ENCODE data around the gene SEC14L3. TPM values are rescaled to one million over a fixed set of nuclear protein-coding genes. Genes with fewer than 3 reads are reported as not detected.

The SEC14L3 gene
- total RNA-seq, 1 donor from 2014 or later = 1.8 TPM

DNA sequence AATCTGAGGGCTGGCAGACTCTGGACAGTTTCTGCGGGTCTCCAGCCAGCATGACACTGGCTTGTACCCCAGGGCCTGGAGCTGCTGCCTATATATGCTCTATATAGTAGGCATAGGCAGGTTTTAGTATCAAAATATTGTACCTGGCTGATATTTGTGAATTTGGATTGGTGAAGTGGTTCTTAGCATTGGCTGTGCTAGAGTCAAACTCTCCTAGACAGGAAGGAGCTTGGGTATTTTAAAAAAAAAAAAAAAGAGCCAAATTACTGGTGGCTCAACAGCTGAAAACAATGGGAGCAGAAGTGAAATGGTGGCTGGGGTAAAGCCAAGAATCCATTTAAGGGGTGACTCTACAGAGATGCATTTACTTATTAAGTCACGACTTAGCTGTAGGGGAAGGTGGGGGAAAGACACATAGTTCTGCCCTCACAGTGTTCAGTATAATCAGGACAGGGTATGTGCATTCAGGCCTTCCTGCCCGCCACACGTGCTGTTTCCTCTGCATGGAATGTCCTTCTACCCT is 57.2 kb downstream of the SEC14L3 start:
- H3K27me3 ChIP-seq (ENCODE audit: low read depth) = no peaks in the 10 kb centered on the region
- no peak overlapping the region for H3K4me3 ChIP-seq
- ATAC-seq = no peak
- intact Hi-C loops (cut with DNase I) = no loop called here
- TF ChIP-seq, protein P1, sequence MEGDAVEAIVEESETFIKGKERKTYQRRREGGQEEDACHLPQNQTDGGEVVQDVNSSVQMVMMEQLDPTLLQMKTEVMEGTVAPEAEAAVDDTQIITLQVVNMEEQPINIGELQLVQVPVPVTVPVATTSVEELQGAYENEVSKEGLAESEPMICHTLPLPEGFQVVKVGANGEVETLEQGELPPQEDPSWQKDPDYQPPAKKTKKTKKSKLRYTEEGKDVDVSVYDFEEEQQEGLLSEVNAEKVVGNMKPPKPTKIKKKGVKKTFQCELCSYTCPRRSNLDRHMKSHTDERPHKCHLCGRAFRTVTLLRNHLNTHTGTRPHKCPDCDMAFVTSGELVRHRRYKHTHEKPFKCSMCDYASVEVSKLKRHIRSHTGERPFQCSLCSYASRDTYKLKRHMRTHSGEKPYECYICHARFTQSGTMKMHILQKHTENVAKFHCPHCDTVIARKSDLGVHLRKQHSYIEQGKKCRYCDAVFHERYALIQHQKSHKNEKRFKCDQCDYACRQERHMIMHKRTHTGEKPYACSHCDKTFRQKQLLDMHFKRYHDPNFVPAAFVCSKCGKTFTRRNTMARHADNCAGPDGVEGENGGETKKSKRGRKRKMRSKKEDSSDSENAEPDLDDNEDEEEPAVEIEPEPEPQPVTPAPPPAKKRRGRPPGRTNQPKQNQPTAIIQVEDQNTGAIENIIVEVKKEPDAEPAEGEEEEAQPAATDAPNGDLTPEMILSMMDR (IDR thresholded peaks at IDR 0.05) = no peak
- no peaks in the 10 kb centered on the region for H3K4me1 ChIP-seq
- no peak overlapping the region for H3K27ac ChIP-seq
- no peak for DNase-seq
- peaks cover 74% of the 10 kb centered on the region for H3K36me3 ChIP-seq
- H3K9me3 ChIP-seq = no peaks in the 10 kb centered on the region

DNA sequence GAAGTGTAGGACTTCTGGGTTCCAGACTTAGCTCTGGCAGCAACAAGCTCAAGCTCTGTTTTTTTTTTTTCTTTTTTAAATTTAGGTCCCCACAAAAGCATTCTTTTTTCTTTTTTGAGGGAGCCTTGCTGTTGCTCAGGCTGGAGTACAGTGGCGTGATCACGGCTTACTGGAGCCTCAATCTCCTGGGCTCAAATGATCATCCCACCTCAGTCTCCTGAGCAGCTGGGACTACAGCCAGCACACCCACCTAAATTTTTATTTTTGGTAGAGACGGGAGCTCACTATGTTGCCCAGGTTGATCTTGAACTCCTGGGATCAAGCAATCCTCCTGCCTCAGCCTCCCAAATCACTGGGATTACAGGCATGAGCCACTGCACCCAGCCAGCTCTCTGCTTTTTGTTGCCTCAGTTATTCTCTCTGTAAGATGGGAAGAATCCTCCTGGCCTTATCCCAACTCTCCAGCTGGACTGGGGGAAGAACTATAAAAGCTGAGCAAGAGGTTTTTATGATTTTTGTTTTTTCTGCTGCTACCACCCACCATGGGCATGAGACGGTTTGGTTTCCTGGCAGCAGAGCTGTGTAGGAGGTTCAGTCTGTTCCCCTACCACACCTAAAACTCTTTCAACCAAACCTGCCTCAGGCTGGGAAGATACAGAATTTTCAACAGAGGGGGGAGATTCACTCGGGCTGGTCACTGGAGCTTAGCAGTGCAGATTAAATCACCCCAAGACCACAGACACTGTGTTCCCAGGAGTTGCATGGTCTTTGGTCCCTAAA is 57.9 kb downstream of the SEC14L3 start:
- ATAC-seq (no peak), DNase-seq (no peak)
- Histone ChIP-seq H3K9me3 (no peaks in the 10 kb centered on the region), H3K36me3 (peaks cover 71% of the 10 kb centered on the region), H3K4me3 (no peak overlapping the region), H3K27ac (no peak overlapping the region), H3K27me3 (ENCODE audit: low read depth) (no peaks in the 10 kb centered on the region), H3K4me1 (no peaks in the 10 kb centered on the region)
- intact Hi-C loops (cut with DNase I) = no loop called here
- TF ChIP-seq, protein P1 (IDR thresholded peaks at IDR 0.05) = no peak

DNA sequence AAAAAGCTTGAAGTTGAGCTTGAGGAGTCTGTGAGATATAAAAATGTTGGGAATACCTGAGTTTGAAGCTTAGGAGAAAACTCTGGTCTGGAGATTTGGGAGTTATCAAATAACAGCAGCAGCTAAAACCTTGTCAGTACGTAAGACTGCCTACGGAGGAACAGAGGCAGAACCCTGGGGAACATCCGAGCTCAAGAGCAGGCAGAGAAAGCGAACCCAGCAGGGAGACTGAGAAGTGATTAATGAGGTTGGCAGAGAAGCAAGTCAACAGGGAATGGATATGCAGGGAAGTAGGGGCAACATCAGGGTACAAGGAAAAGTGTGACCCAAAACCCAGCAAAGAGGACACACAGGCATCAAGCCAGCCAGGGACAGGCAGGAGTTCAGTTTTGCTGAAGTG is 58.8 kb downstream of the SEC14L3 start:
- Histone ChIP-seq H3K27ac (no peak overlapping the region), H3K9me3 (no peaks in the 10 kb centered on the region), H3K36me3 (peaks cover 65% of the 10 kb centered on the region), H3K4me1 (no peaks in the 10 kb centered on the region), H3K4me3 (no peak overlapping the region), H3K27me3 (ENCODE audit: low read depth) (no peaks in the 10 kb centered on the region)
- ATAC-seq = no peak
- no peak for DNase-seq
- intact Hi-C loops (cut with DNase I) = no loop called here
- TF ChIP-seq, protein P1 (IDR thresholded peaks at IDR 0.05) = no peak

DNA sequence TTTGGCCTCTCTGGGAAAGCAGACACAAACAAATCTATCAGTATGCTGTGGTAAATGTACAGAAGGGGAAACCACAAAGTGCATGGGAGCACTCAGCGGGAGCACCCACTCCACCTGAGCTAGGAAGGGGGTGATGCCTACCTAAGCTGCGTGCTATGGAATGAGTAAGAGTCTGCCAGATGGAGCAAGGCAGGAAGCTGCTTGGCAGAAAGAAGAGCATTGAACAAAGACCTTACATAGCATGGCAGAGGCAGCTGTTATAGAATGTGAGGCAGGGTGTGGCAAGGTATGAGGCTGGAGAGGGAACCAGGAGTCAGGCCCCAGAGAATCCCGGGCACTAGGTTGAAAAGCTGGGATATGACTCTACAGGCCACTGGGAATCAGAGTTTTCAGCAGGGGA is 60.0 kb downstream of the SEC14L3 start:
- H3K36me3 ChIP-seq = peaks cover 65% of the 10 kb centered on the region

More for the DNA sequence above, 60.0 kb downstream of the SEC14L3 start:
- H3K4me3 ChIP-seq = no peak overlapping the region
- no peak for DNase-seq
- intact Hi-C loops (cut with DNase I) = no loop called here
- H3K4me1 ChIP-seq = no peaks in the 10 kb centered on the region
- no peaks in the 10 kb centered on the region for H3K27me3 ChIP-seq (ENCODE audit: low read depth)
- TF ChIP-seq, protein P1 (IDR thresholded peaks at IDR 0.05) = no peak
- no peaks in the 10 kb centered on the region for H3K9me3 ChIP-seq
- ATAC-seq = no peak
- no peak overlapping the region for H3K27ac ChIP-seq

Other genes with a start within 250 kb of the SEC14L3 start
- gene LIF, start 225.3 kb downstream of the SEC14L3 start, total RNA-seq = 3.1 TPM
- gene OSM, start 205.2 kb downstream of the SEC14L3 start, total RNA-seq = 1.1 TPM
- 16.2 TPM for gene CASTOR1, start 182.5 kb downstream of the SEC14L3 start, total RNA-seq
- 27.4 TPM for gene TBC1D10A, start 145.1 kb downstream of the SEC14L3 start, total RNA-seq
- gene SF3A1, start 115.1 kb downstream of the SEC14L3 start, total RNA-seq = 162 TPM
- 5.2 TPM for gene CCDC157, start 115.0 kb downstream of the SEC14L3 start, total RNA-seq
- 13.6 TPM for gene RNF215, start 84.6 kb downstream of the SEC14L3 start, total RNA-seq
- gene SEC14L2, start 75.0 kb downstream of the SEC14L3 start, total RNA-seq = 7.8 TPM
- 9.9 TPM for gene MTFP1, start 46.2 kb downstream of the SEC14L3 start, total RNA-seq
- gene SEC14L4, start 33.7 kb upstream of the SEC14L3 start, total RNA-seq = 17.4 TPM
- gene SEC14L6, start 74.7 kb upstream of the SEC14L3 start, total RNA-seq = 14.8 TPM
- gene GAL3ST1, start 102.6 kb upstream of the SEC14L3 start, total RNA-seq = 1.7 TPM
- gene PES1, start 119.9 kb upstream of the SEC14L3 start, total RNA-seq = 47.0 TPM
- 44.2 TPM for gene TCN2, start 135.2 kb upstream of the SEC14L3 start, total RNA-seq
- 3.1 TPM for gene SLC35E4, start 163.8 kb upstream of the SEC14L3 start, total RNA-seq
- gene DUSP18, start 195.9 kb upstream of the SEC14L3 start, total RNA-seq = 21.5 TPM
- gene OSBP2, start 222.9 kb upstream of the SEC14L3 start, total RNA-seq = 3.1 TPM